ENCODE data around the gene CACNA1G.

The CACNA1G gene

DNA sequence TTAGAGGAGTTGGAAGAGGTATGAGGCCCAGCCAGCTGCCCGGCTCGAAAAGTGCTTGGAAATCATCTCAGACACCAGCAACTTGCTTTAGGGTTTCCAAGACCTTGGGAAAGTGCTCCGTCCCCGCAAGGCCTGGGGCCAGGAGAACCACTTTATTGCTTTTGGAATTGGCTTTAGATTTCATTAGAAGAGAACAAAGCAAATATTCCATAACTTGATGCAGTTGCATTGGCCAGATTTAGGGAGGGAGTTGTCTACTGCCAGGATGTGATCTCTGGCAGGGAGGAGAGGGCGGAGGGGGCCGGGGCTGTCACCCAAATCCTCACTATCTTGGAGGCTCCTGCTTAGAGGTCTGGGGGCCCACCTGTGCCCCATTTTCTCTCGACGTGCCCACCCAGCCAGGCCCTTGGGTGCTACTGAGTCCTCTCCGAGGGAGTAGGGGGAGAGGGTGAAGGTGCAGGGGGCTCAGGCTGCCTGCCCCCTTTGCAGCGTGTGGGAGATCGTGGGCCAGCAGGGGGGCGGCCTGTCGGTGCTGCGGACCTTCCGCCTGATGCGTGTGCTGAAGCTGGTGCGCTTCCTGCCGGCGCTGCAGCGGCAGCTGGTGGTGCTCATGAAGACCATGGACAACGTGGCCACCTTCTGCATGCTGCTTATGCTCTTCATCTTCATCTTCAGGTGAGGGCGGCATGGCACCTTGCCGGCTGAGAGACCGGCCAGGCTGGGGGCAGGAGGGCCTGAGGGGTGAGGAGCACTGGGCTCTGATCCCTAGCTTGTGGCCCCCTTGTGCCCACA is 30.6 kb downstream of the CACNA1G start:
- no peak for DNase-seq

DNA sequence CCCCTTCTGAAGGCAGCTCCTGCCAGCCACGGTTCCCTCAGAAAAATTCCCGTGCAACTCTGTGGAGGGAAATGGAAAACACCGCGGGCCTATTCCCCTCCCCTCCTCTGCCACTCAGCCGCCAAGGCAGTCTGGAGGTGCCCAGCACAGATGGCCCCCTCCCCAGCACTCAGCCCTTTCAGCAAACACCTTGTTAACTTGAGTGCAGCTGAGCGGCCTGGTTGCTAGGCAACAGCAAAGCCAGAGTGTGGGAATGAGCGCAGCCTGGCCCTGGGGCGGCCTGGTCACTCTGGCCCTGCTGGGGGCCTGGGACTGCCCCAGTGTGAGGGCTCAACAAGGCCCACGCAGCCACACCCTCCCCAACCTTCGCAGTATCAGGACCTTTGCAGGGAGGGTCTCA is 32.8 kb downstream of the CACNA1G start:
- no peak for DNase-seq

DNA sequence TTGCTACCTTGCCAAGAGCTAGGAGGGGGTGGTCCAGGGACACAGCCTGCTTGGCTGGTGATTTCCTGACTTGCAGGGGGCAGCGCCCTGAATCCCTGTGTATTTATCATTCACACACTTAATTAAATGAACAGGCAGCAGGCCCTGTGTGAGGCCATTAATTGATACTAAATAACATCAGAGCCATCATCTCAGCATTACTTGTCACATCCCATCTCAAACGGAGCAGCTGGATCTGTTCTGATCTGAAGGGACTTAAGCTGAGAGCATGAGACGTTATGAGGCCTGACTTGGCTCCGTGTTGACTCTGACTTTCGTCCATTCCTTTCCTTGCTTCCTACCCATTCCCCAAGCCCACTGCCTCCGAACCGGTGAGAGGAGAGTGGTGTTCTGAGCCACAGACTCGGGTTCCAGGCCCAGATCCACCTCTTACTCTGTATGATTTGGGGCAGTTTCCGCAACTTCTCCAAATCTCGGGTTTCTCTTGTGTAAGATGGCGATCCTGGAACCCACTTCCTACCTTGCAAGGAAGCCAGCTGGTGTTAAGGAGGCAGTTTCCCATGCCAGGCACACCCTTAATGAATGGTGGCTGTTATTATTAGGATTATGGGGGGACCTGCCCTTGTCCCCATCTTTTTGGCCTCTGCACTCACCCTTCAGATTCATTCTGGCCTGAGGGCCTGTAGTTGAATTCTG is 33.8 kb downstream of the CACNA1G start:
- no peak for DNase-seq

DNA sequence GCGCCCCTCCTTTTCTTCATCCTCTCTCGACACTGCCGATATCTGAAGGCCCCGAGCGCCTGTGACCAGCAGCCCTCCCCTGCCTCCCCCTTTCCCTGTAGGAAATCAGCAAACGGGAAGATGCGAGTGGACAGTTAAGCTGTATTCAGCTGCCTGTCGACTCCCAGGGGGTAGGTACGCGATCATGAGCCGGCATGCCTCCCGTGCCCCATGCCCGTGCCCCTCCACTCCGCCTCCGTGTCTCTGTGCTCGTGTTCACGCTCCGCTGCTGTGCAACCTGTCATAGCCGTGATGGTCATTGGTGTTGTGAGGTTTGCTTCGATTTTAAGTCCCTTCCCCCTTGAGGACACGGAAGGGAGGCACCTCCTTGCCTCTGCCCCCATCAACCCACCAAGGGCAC is 34.4 kb downstream of the CACNA1G start:
- no peak for DNase-seq

DNA sequence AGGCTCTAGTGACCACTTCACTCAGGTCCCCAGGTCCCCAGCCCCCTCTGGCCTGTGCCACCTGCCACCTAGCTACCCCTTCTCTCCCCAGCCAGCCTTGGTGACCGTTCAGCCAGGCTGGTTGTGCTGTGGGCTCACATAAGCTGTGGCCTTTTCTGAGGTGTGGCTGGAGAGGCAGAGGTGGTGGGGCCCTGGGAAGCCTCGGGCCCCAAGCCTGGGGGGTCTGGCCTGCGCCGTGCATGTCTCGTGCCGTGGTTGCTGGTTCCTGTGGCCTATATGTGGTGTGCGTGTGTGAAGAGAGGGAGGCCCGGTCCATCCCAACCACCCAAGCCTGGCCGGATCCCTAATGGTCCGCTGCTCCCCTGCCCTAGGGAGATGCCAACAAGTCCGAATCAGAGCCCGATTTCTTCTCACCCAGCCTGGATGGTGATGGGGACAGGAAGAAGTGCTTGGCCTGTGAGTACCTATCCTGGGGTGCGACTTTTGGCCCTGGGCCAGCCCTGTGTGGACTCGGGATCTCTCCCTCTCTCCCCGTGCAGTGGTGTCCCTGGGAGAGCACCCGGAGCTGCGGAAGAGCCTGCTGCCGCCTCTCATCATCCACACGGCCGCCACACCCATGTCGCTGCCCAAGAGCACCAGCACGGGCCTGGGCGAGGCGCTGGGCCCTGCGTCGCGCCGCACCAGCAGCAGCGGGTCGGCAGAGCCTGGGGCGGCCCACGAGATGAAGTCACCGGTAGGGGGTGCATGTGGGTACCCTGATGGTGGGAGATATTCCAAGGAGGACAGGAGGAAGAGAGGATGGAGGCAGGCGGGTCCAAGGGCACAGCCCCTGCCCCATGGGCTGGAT is 35.9 kb downstream of the CACNA1G start:
- DNase-seq, result no peak

DNA sequence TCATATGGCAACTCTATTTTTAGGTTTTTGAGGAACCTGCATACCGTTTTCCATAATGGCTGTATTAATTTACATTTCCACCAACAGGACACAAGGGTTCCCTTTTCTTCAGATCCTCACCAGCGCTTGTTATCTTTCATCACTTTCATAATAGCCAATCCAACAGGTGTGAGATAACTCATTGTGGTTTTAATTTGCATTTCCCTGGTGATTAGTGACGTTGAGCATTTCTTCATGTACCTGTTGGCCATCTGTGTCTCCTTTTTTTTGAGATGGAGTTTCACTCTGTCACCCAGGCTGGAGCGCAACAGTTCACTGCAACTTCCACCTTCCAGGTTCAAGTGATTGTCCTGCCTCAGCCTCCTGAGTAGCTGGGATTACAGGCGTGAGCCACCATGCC is 38.0 kb downstream of the CACNA1G start:
- DNase-seq, result no peak

DNA sequence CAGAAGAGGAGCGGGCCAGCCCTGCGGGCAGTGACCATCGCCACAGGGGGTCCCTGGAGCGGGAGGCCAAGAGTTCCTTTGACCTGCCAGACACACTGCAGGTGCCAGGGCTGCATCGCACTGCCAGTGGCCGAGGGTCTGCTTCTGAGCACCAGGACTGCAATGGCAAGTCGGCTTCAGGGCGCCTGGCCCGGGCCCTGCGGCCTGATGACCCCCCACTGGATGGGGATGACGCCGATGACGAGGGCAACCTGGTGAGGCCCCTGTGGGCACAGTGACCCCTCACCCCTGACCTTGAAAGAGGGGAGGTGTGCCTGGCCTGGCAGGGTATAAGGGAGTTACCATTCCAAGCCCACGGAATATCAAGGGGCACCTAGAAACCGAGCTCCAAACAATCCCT is 39.1 kb downstream of the CACNA1G start:
- no peak for DNase-seq

DNA sequence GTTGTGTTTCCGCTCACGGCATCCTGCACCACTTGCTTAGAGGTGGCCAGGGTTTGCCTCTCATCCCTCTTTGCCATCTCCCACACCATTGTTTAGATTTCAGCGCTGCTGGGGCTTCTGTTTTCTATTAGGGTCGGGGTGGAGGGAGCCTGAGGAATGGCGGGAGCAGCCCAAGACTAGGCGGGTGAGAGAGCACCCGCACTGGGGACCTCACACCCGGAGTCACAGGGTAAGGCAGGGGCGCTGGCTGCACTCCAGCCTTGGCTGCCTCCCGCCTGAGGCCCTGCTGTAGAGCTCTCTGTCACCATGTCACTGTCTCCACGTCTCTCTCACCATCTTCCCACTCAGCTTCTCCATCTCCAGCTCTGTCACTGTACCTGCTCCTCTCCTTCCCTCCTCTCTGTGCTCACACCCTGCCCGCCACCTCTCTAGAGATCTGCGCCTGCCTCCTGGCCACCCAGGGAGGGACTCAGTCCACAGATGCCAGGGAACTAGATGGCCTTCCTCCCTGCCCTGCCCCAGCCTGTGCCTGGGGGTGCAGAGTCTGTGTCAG is 41.4 kb downstream of the CACNA1G start:
- no peak for DNase-seq

DNA sequence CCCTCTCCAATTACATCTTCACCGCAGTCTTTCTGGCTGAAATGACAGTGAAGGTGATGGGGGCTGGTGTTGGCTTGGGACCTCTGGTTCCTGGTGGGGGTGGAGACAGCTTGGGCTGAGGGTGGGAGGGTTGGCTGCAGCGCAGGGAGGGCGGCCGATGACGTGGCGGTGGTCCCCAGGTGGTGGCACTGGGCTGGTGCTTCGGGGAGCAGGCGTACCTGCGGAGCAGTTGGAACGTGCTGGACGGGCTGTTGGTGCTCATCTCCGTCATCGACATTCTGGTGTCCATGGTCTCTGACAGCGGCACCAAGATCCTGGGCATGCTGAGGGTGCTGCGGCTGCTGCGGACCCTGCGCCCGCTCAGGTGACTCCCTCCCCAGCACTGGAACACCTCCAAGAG is 42.3 kb downstream of the CACNA1G start:
- DNase-seq, result no peak

DNA sequence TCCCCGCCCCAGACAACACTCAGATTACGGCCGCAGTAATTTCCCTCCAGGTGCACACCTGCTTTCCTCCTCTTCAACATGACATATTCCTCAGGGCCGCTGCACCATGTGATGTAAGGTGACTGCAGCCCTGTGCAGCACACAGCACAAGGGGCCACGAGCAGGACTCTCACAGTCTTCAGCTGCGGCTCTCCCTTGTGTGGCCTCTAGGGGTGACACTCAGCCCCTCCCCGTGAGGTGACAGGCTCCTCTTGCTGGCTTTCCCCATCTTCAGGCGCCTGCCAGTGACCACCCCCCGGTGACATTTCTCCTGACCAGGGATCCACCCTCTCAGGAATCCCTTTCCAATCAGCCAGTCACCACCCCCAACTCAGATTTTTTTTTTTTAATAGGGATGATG is 42.8 kb downstream of the CACNA1G start:
- DNase-seq, result no peak

DNA sequence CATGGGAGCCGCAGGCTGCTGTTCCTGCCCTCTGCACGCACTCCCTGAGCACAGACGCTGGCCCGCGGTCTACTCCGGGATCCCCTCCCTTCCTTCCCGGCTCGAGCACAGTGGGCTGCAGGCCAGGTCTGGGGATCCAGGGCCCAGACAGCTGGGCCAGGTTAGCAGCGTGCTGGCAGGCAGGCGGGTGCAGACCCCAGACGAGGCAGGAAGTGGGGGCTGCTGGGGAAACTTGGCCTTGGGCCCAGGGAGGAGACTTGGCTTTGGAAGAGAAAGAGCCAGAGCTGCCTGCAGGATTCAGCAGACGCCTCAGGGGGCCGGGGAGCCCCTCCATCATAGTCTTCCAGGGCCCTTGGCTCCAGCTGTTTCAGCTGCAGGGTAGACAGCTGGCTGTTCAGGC is 44.0 kb downstream of the CACNA1G start:
- no peak for DNase-seq

DNA sequence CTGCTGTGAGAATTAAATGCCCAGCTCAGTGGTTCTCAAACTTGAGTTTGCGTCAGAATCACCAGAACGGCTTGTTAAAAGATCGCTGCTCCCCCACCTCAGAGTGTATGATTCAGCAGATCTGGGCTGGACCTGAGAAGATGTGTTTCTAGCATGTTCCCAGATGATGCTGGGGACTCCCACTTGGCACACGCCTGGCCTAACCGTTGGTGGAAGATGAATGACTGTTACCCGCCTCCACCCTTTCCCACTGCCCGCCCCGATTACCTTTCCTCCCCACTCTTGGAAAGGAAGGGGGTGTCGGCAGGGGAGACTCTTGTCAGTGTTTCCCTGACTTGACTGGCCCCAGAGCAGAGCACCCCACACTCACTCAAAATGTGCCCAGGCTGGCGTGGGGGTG is 44.9 kb downstream of the CACNA1G start:
- DNase-seq, result no peak

DNA sequence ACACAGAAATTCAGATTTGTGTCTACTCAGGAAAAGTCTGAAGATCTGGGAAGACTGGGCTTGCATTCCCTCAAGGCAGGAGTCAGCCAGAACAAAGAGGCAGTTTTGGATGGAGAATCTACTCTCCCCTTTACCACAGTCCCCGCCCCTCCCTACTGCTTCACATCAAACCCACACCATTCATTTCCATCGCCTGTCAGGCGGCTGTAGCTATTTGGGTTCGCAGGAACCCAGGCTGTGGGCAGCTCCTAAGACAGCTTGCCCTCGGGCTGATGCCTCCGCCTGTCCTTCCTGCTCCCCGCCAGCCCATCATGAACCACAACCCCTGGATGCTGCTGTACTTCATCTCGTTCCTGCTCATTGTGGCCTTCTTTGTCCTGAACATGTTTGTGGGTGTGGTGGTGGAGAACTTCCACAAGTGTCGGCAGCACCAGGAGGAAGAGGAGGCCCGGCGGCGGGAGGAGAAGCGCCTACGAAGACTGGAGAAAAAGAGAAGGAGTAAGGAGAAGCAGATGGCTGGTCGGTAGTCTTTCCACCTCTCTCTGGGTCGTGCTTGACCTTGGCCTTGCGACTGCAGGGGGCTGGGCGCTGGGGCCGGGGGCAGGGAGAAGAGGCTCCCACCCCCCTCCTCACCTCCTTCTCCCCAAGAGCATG is 47.1 kb downstream of the CACNA1G start:
- DNase-seq, result no peak

DNA sequence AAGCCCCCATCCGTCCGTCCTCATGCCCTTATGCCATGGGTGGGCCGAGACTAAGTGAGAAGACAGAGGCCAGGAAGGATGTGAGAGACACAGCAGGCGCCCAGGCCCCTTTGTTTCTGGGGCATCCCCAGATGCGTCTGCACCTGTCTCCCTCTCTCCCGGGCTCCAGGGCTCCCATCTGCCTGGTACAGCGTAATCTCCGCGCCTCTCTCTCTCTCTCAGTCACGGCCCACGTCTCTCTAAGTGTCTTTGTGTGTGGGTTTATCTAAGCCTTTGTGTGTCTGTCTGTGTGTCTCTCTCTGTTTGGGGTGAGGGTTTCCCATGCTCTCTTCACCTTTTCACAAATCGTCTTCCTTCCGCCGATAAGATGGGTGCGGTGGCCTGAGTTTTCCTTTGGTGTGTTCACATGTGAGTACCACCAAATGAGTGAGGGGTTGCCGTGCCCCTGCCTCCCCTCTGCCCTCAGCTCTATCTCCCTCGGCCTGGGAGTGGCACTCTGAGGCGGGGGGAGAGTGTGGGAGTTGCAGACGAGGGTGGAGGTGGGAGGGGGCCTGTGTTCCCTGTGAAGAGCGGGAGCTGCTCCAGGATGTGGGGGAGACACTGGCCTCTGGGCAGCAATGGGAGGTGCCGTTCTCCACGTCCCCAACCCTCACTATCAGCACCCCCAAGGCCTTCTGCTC is 48.3 kb downstream of the CACNA1G start:
- DNase-seq, result no peak

DNA sequence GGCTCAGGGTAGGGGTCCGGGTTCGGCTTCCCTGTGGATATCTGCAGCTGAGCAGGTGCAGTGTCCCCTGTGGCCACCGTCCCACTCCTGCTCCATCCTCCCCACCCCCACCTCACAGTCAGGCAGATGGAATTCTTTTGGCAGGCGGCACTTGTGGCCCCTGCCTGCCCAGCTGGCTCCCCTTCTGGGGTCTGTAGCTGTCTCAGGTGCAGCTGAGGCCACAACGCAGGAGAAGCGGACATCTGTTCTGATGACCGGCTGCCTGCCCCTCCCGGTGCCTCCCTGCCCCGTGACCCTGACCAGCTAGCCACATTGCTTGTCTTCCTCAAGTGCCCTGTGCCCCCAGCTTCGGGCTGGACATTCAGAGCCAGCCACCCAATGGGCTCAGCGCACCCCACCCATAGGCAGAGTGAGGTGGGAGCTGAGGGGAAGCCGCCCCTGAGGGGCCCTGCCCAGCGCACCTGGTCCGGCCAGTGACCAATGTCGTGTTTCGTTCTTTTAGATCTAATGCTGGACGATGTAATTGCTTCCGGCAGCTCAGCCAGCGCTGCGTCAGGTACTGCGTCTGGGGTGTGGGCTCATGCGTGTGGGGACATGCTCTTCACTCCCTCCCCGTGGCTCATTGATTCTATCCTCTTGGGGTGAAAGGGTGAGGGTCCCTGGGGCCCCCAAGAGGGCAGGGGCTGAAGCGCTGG is 49.0 kb downstream of the CACNA1G start:
- DNase-seq, result no peak

DNA sequence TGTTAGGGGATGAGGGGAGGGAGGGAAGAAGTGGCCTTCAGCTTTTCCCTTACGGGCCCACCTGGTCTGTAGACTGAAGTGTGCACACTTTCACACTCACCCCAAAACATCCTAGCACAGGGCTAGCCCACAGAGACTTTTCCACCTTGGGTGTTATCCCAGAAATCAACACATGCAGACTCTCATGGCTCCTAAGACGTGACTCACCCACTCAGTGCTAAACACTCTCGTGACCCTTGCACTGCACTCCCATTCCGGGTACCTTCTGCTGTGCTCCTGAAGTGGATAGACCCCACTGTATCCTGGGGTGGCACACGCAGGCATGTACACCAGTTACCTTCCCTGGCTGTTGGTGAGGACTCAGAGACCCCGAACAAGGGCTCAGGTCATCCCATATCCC is 51.1 kb downstream of the CACNA1G start:
- no peak for DNase-seq

DNA sequence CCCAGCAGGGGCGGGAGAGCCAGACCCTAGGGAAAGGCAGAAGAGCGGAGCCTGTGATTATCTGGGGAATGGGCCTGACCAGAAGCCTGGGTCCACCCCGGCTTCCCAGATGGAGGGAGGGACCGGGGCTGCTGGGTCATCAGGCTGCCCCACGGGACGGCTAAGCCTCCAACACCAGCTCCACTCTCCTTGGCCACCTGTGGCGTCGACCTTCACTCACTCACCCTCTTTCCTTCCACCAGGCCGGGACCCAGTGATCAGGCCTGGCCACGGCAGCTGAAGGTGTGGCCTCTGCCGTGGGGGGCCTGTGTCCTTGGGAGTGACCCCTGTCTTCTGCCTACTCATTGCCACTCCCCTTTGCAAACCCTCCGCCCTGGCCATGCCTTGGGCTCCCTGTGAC is 51.8 kb downstream of the CACNA1G start:
- no peak for DNase-seq

DNA sequence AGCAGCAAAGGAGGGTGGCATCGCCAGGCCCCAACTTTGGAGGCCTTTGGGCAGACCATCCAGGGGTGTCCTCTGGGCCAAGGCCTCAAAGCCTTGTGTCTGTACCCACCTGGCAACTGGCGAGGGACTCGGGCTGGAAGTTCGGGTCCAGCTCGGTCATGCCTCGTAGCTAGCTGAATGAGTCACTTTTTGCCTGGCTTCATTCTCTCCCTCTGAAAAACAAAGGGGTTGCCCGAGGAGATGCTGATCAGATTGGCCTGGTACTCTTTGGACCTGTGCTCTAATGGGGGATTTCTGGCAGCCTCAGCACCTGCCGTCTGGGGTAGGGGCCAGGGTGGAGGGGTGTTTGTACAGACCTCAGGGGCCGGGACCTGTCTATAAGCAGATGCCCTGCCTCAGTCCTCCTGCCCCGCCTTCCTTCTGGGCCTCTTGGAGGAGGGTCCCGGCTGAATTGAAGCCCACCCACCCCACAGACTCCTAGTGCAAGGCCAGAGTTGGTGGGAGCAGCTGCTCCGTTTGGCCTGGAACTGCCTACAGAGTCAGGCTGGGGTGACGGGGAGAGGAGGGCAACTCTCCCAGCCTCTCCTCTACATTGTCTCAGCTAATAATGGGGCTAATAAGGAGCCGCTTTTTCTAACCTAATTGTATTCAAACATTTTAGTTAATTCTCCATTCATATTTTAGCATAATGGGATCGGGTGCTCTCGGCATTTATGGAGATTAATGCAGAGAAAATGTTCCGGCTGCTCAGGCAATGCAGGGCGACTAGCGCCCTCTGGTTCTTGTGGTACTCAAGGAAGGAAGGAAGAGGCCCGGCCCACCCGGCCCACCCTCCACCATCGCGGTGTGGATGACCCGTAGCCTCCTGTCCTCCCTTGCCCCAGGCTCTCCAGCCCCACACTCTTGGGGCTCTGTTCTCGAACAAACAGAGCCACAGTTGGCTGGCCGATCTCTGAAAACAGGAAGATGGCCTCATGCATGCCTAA is 52.8 kb downstream of the CACNA1G start:
- no peak for DNase-seq

DNA sequence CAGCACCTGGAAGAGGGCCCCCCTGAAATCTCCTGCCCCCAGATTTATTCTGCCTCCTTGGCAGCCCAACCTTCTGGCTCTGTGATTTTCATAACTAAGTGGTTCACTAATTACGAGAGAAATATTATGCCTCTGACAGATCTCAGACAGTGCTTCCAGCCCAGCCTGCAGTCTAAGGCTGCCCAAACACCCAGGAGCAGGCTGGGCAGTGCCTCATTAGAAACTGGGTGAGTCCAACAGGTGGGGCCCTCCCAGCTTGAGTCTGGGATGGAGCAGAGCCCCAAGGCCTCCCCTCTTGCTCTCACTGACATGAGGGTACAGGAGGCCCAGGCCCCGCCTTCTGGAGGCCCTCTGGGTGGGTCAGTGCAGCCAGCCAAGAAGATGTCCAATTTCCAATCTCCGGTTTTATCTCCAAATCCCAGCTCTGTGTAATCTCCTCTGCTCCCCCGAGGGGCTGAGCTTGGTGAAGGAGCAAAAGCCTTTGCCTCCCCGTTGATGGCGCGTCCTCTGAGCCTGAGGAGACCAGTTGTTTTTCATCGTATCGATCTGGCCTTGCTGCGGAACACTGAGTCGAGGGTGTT is 54.0 kb downstream of the CACNA1G start:
- DNase-seq, result no peak

DNA sequence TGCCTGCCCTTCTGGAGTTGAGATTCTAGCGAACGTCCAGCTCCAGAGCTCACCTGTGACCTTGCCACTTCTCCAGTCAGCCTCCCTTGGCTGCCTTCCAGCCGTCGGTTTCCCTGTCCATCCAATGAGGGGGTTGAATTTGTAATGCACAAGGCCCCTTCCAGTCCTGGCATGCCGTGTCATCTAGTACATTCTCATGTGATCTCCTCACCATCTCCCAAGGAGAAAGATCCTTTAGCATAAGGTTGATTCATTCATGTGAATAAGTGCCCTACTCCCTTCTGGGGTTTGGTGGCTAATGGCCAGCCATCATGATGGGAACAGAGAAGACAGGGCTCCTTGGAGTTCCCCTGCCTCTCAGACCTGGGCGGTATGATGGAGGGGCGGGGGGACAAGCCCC is 55.3 kb downstream of the CACNA1G start:
- DNase-seq, result no peak
